HCT116 (cell line): ENCODE data around the gene CBLC. TPM values are rescaled to one million over a fixed set of nuclear protein-coding genes. Genes with fewer than 3 reads are reported as not detected.
A peak's percentile ranks its signal among the peaks of the same experiment; 100 is the strongest.

Source experiments
- ATAC-seq: fragments of 200-7000 bp; cut with Tn5 transposase; 2 replicates; pipeline ENCODE4 v1.9.1; 2020; ENCODE audit warnings: mild to moderate bottlenecking, moderate library complexity
- BruUV-seq: library from RNA; stranded (reverse); fragments of 400-500 nt; replicated peaks from 2 replicates; lab custom pipeline; 2021; lab: Mats Ljungman, UMichigan
- CTCF ChIA-PET: fragments of 300-600 bp; sonication (Branson Sonifier 250); formaldehyde crosslinking; loops from one replicate; lab custom pipeline; 2021; ENCODE audit warnings: antibody characterized with exemption; lab: Charles Lee
- POLR2A ChIA-PET: fragments of 300-600, 350-600 bp; sonication (Branson Sonifier 250); formaldehyde crosslinking; loops from one replicate; lab custom pipeline; 2021; ENCODE audit warnings: antibody characterized with exemption; lab: Charles Lee
- RAD21 ChIA-PET, 2 experiments: fragments of 300-600 bp; sonication (Branson Sonifier 250); formaldehyde crosslinking; loops; one replicate each; lab custom pipeline; 2023; ENCODE audit warnings: low total read pairs in 2 of 2; ENCODE audit not compliant: uncharacterized antibody in 2 of 2, unreplicated experiment in 2 of 2, low non-redundant PET in 1 of 2; lab: Charles Lee
- DNase-seq: peaks from one replicate; pipeline ENCODE4 v3.0.0-alpha.2; 2010; ENCODE audit warnings: low read depth, low spot score
- H2AFZ ChIP-seq: fragments of 200-600 bp; shearing (Covaris generic), sonication (generic); 2 replicates; pipeline ENCODE4 v1.6.1; 2017; ENCODE audit warnings: low read depth, mixed run types, mixed read lengths, antibody characterized with exemption, low read length; ENCODE audit not compliant: poor library complexity, severe bottlenecking
- H3K27ac ChIP-seq: 2 replicates; pipeline ENCODE4 v1.5.1; 2012; ENCODE audit warnings: low read depth, low read length
- H3K27me3 ChIP-seq: fragments of 200-600 bp; sonication (generic); 2 replicates; pipeline ENCODE4 v1.6.1; 2016; ENCODE audit warnings: mixed run types, low read length, mixed read lengths; ENCODE audit not compliant: insufficient read depth
- H3K36me3 ChIP-seq, 2 experiments: fragments of 200-500 bp in 1 of 2; fragments of 200-600 bp in 1 of 2; sonication (Bioruptor generic) in 1 of 2; sonication (generic) in 1 of 2; 2 replicates each; pipeline versions ENCODE4 v1.5.1 to v1.6.1; 2014 to 2016; ENCODE audit warnings: low read length in 2 of 2, inconsistent platforms in 1 of 2, mixed read lengths in 1 of 2, mixed run types in 1 of 2; ENCODE audit not compliant: insufficient read depth in 2 of 2, control insufficient read depth in 1 of 2
- H3K4me1 ChIP-seq, 2 experiments: fragments of 200-600 bp in 1 of 2; sonication (generic) in 1 of 2; 2 replicates each; pipeline versions ENCODE4 v1.5.1 to v1.6.1; 2012 to 2017; ENCODE audit warnings: low read length in 2 of 2, inconsistent platforms in 1 of 2, mild to moderate bottlenecking in 1 of 2, mixed read lengths in 1 of 2, mixed run types in 1 of 2, moderate library complexity in 1 of 2; ENCODE audit not compliant: insufficient read depth in 2 of 2, control insufficient read depth in 1 of 2
- H3K4me2 ChIP-seq: fragments of 200-600 bp; sonication (generic); 2 replicates; pipeline ENCODE4 v1.6.1; 2017; ENCODE audit warnings: mixed run types, low read length, mixed read lengths
- H3K4me3 ChIP-seq, 2 experiments: fragments of 200-600 bp in 1 of 2; sonication (generic) in 1 of 2; replicated peaks in 1 of 2; 2 replicates each; pipeline ENCODE4 v1.5.1; 2011 to 2016; ENCODE audit warnings: low read length in 2 of 2, control low read depth in 1 of 2, low read depth in 1 of 2, mild to moderate bottlenecking in 1 of 2, mixed read lengths in 1 of 2, mixed run types in 1 of 2
- H3K79me2 ChIP-seq: fragments of 200-600 bp; sonication (generic); 2 replicates; pipeline ENCODE4 v1.6.1; 2017; ENCODE audit warnings: mild to moderate bottlenecking, mixed run types, low read length, moderate library complexity, mixed read lengths; ENCODE audit not compliant: insufficient read depth
- H3K9ac ChIP-seq: fragments of 200-600 bp; sonication (generic); 2 replicates; pipeline ENCODE4 v1.6.1; 2016; ENCODE audit warnings: low read length, mixed read lengths
- H3K9me2 ChIP-seq: fragments of 200-600 bp; sonication (generic), shearing (Covaris generic); 2 replicates; pipeline ENCODE4 v1.6.1; 2017; ENCODE audit warnings: mixed run types, mild to moderate bottlenecking, moderate library complexity; ENCODE audit not compliant: insufficient read depth
- H3K9me3 ChIP-seq, 2 experiments: fragments of 200-500 bp in 1 of 2; fragments of 200-600 bp in 1 of 2; sonication (Bioruptor generic) in 1 of 2; sonication (generic) in 1 of 2; 2 replicates each; pipeline ENCODE4 v1.6.1; 2014 to 2017; ENCODE audit warnings: low read length in 2 of 2, mixed read lengths in 2 of 2, inconsistent platforms in 1 of 2, low read depth in 1 of 2, mild to moderate bottlenecking in 1 of 2, mixed run types in 1 of 2, moderate library complexity in 1 of 2; ENCODE audit not compliant: control insufficient read depth in 1 of 2, insufficient read depth in 1 of 2
- H4K20me1 ChIP-seq: fragments of 200-600 bp; sonication (generic), shearing (Covaris generic); 2 replicates; pipeline ENCODE4 v1.6.1; 2017; ENCODE audit warnings: mixed run types, mild to moderate bottlenecking, moderate library complexity; ENCODE audit not compliant: insufficient read depth
- CBX3 ChIP-seq: IDR thresholded peaks from 2 replicates; pipeline ENCODE4 v1.6.1; 2012; ENCODE audit warnings: low read depth
- ELF1 ChIP-seq: IDR thresholded peaks from 2 replicates; pipeline ENCODE4 v1.6.1; 2012; ENCODE audit warnings: low read depth, borderline replicate concordance
- EZH2phosphoT487 ChIP-seq: fragments of 200-600 bp; IDR thresholded peaks from 2 replicates; pipeline ENCODE4 v1.6.1; 2018; ENCODE audit warnings: antibody characterized with exemption, borderline replicate concordance
- JUND ChIP-seq: IDR thresholded peaks from 2 replicates; pipeline ENCODE4 v1.6.1; 2012
- MAX ChIP-seq: IDR thresholded peaks from 2 replicates; pipeline ENCODE4 v1.6.1; 2012
- POLR2AphosphoS5 ChIP-seq: IDR thresholded peaks from 2 replicates; pipeline ENCODE4 v1.6.1; 2011; ENCODE audit warnings: mild to moderate bottlenecking, low read depth, low read length, moderate library complexity
- RAD21 ChIP-seq: IDR thresholded peaks from 2 replicates; pipeline ENCODE4 v1.6.1; 2012; ENCODE audit warnings: low read depth, mild to moderate bottlenecking
- SRF ChIP-seq: IDR thresholded peaks from 2 replicates; pipeline ENCODE4 v1.6.1; 2012; ENCODE audit warnings: low read depth
- YY1 ChIP-seq: IDR thresholded peaks from 2 replicates; pipeline ENCODE4 v1.6.1; 2011; ENCODE audit warnings: low read length, low read depth, moderate library complexity, mild to moderate bottlenecking; ENCODE audit not compliant: insufficient replicate concordance; ENCODE audit errors: extremely low read depth
- ZBTB33 ChIP-seq: IDR thresholded peaks from 2 replicates; pipeline ENCODE4 v1.6.1; 2011; ENCODE audit warnings: mild to moderate bottlenecking, low read length, moderate library complexity; ENCODE audit not compliant: insufficient replicate concordance; ENCODE audit errors: extremely low read depth
- ZFX ChIP-seq: fragments of 450-650 bp; IDR thresholded peaks from 2 replicates; pipeline ENCODE4 v1.6.1; 2017
- ZNF274 ChIP-seq: fragments of 200-500 bp; sonication (Bioruptor generic); IDR thresholded peaks from 2 replicates; pipeline ENCODE4 v1.6.1; 2014; ENCODE audit warnings: mild to moderate bottlenecking, low read depth, low read length, inconsistent platforms
- intact Hi-C: fragments of 100-400 bp; cut with micrococcal nuclease; formaldehyde crosslinking; loops from 2 replicates; pipeline ENCODE4 v1.10.0; 2022
- total RNA-seq: library from RNA; stranded (reverse); gene quantifications from one replicate; pipeline ENCODE4 v1.2.1, GENCODE V29; 2021; ENCODE audit not compliant: unreplicated experiment

CBLC gene
- total RNA-seq, 1 experiment from 2014 or later, result 54.3 TPM

- Histone ChIP-seq H3K4me3 (peak overlapping the region in 1 of 2 experiments; percentile 1; a peak in 1 of 4 replicates), H3K4me1 (peaks cover 34 to 45% of the 10 kb centered on the region in 2 experiments), H3K27me3 (no peaks in the 10 kb centered on the region), H3K27ac (peak overlapping the region; percentile 35; the same call in 1 of the 2 replicates), H2AFZ (no peak overlapping the region), H4K20me1 (no peaks in the 10 kb centered on the region), H3K9me3 (no peaks in the 10 kb centered on the region), H3K36me3 (peaks cover 9 to 10% of the 10 kb centered on the region in 2 experiments; a peak in 2 of 4 replicates), H3K4me2 (peak overlapping the region; percentile 98), H3K9ac (no peak overlapping the region), H3K79me2 (no peaks in the 10 kb centered on the region; the same call in 1 of the 2 replicates), H3K9me2 (no peaks in the 10 kb centered on the region)
- no TSS peak for BruUV-seq
- POLR2A ChIA-PET, result interaction anchor here (1.2 to 1.8 kb wide), 2 partner anchors 34 to 80 kb away, joined by 4 to 5 read pairs; partner anchors contain the start of gene TOMM40
- DNase-seq (no peak), ATAC-seq (no peak)
- CTCF ChIA-PET, result interaction anchor here (0.9 to 1.1 kb wide), 2 partner anchors 35 to 87 kb away, joined by 3 to 4 read pairs; partner anchors contain the start of gene NECTIN2
- intact Hi-C loops, result no loop called here
- no peak for TF ChIP-seq JUND
- TF ChIP-seq SRF, result no peak
- TF ChIP-seq POLR2AphosphoS5, result no peak
- TF ChIP-seq ZNF274, result no peak
- no peak for TF ChIP-seq ZBTB33
- no peak for TF ChIP-seq YY1
- TF ChIP-seq ZFX, result no peak
- TF ChIP-seq CBX3, result no peak
- TF ChIP-seq RAD21, result no peak
- no peak for TF ChIP-seq MAX
- no peak for TF ChIP-seq EZH2phosphoT487
- TF ChIP-seq ELF1, result no peak
- RAD21 ChIA-PET, result no interaction called here
Observed at GRCh38 chr19:44810234-44811121, 32.8 kb downstream of the CBLC start.
